Measurements from ENCODE around the gene RGS3.

Gene RGS3

DNA sequence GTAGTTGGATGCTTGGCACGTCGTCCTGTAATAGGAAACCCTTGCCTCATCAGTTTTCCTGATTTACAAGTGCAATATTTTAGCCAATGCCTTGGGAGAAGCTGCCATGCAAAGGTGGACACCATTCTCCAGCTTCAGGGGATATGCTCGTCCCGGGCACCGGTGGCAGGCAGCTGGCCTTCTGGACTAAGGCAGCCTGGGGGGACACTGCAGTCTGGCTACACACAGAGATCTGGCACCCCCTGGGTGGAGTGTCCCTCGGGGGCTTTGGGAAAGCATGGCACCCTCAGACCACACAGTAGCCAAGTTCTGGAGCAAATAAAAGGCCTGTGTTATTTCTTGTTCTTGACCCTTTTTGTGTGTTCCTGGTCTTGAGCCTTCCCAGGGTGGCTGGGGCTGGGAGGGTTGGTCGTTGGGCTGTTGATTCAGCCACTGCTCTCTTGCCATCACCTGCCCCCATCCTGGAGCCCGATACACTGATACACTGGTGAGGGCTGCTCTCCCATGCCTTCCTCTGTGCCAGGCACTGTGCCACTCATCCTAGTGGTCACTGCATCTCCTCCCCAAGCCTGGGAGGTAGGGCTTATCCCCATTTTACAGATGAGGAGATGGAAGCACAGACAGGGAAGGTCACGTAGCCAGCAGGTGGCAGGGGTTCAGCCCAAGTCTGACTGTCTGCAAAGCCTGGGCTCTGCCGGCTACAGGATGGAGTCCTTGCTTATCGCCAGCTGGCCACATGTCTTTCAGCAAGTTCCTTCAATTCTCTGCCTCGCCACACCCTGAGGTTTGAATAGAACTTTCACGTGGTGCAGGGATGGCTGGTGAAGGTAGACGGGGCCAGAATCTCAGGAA lies 134.1 kb downstream of the RGS3 start:
- Mint-ChIP-seq H3K27ac (peak overlapping the region in 1 of 3 experiments; percentile 83), H3K4me1 (peaks cover 80% of the 10 kb centered on the region), H3K36me3 (ENCODE audit: low read depth) (peaks cover 17% of the 10 kb centered on the region)

DNA sequence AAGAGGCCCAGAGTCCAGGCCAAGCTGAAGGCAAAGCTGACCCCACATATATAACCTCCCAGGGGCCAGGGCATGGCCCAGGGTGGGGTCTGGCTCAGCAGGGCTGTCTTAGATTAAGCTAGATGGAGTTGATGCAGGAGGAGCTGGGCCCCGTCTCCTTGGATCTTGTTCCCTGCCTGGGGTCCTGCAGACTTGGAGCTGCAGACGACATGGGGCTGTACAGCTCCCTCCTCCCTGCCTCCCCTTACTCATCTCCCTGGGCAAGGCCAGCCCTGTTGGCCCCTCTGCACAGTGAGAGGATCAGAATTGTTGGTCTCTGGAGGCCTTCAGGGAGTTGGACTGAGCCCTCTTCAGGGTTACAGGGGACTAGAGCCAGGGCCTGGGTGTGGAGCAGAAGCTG lies 134.9 kb downstream of the RGS3 start:
- H3K36me3 Mint-ChIP-seq (ENCODE audit: low read depth): peaks cover 17% of the 10 kb centered on the region
- H3K27me3 Mint-ChIP-seq (ENCODE audit: low read depth): peaks cover 5% of the 10 kb centered on the region
- peak overlapping the region in 2 of 3 experiments; percentile 17 to 41 for H3K4me3 Mint-ChIP-seq
- no peaks in the 10 kb centered on the region for H3K9me3 Mint-ChIP-seq
- peaks cover 83% of the 10 kb centered on the region for H3K4me1 Mint-ChIP-seq
- peak overlapping the region in 2 of 3 experiments; percentile 66 to 83 for H3K27ac Mint-ChIP-seq
- TF ChIP-seq, protein P1, sequence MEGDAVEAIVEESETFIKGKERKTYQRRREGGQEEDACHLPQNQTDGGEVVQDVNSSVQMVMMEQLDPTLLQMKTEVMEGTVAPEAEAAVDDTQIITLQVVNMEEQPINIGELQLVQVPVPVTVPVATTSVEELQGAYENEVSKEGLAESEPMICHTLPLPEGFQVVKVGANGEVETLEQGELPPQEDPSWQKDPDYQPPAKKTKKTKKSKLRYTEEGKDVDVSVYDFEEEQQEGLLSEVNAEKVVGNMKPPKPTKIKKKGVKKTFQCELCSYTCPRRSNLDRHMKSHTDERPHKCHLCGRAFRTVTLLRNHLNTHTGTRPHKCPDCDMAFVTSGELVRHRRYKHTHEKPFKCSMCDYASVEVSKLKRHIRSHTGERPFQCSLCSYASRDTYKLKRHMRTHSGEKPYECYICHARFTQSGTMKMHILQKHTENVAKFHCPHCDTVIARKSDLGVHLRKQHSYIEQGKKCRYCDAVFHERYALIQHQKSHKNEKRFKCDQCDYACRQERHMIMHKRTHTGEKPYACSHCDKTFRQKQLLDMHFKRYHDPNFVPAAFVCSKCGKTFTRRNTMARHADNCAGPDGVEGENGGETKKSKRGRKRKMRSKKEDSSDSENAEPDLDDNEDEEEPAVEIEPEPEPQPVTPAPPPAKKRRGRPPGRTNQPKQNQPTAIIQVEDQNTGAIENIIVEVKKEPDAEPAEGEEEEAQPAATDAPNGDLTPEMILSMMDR (IDR thresholded peaks at IDR 0.05; ENCODE audit: unreplicated experiment in 3 of 3): no peak

More for the DNA sequence above, 134.1 kb downstream of the RGS3 start:
- Mint-ChIP-seq H3K9me3 (no peaks in the 10 kb centered on the region), H3K27me3 (ENCODE audit: low read depth) (peaks cover 5% of the 10 kb centered on the region), H3K4me3 (peak overlapping the region in 1 of 3 experiments; percentile 17)
- TF ChIP-seq, protein P1 (IDR thresholded peaks at IDR 0.05; ENCODE audit: unreplicated experiment in 3 of 3): no peak

DNA sequence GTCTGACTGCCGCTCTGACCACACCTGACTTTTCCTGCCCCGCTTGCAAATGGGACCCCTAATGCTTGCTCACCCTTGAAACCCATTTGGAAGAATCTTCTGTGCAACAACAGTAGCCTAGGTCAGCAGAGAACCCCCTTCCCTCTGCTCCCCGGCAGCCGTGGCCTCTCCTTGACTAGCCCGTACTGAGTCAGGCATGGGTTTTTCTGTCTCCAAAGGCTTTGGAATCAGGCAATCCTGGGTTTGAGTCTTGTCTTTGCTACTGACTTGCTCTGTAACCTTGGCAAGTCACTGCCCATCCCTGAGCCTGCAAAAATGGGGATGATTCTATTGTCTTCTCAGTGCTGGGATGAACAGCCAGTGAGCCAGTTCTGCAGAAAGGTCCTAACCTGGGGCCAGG lies 135.4 kb downstream of the RGS3 start:
- peak overlapping the region; percentile 2 to 41 (median 28) for H3K4me3 Mint-ChIP-seq
- H3K4me1 Mint-ChIP-seq: peaks cover 83% of the 10 kb centered on the region

DNA sequence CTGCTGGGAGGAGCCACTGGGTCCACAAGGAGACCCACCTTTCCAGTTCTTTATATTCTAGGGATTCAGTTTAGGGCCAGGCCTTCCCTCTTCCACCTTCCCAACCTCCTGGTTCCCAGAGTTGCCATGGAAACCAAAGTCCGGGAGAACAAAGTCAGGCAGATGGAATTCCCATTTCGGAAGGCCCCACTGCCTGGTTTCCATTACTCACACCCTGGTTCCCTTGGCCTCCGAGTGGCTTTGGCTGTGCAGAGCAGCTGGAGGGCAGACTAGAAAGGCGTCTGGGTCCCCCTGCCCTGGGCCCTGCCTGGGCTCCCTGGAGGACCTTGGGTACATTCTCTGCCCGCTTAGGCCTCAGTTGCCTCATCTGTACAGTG lies 136.1 kb downstream of the RGS3 start:
- TF ChIP-seq, protein P1 (IDR thresholded peaks at IDR 0.05; ENCODE audit: unreplicated experiment in 3 of 3): no peak
- Mint-ChIP-seq H3K4me3 (peak overlapping the region in 1 of 3 experiments; percentile 50), H3K9me3 (no peaks in the 10 kb centered on the region), H3K27me3 (ENCODE audit: low read depth) (peaks cover 7% of the 10 kb centered on the region), H3K36me3 (ENCODE audit: low read depth) (peaks cover 17% of the 10 kb centered on the region), H3K27ac (peak overlapping the region; percentile 70 to 96 (median 83)), H3K4me1 (peaks cover 82% of the 10 kb centered on the region)

More for the DNA sequence above, 135.4 kb downstream of the RGS3 start:
- H3K9me3 Mint-ChIP-seq: no peaks in the 10 kb centered on the region
- peaks cover 5% of the 10 kb centered on the region for H3K27me3 Mint-ChIP-seq (ENCODE audit: low read depth)
- H3K36me3 Mint-ChIP-seq (ENCODE audit: low read depth): peaks cover 17% of the 10 kb centered on the region
- TF ChIP-seq, protein P1 (IDR thresholded peaks at IDR 0.05; ENCODE audit: unreplicated experiment in 3 of 3): no peak
- H3K27ac Mint-ChIP-seq: peak overlapping the region; percentile 66 to 83 (median 76)

DNA sequence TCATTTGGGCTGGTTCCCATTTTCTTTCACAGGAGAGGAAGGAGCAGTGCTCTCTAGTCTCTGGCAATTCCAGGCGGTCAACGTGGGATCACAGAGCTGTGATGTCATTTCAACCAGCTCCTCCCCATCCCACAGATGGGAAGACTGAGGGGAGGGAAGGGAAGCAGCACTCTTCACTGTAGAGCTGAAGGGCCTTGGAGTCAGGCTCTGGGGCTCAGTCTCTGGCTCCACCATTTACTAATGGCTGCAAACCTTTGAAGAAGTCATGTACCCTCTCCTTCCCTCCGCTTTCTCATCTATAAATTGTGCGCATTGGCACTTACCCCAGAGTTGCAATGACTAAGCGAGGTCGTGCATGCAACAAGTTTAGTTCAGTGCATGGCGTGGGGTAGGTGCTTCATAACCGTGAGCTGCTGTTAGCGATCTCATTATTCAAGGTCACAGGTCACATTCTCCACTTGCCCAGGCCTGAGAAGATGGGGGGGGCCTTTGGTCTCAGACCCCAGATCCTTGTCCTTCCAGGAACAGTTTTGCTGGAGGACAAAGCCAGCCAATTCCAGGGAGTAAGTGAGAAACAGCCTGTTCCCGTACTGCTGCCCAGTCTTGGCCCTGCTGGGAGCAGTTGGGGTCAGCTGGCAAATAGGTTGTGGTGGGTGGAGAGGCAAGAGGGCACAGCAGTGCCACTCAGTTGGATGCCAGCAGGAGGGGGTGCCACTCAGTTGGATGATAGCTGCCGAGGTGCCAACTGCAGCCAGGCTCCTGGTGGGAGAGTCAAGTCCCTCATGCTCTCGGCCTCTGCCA lies 136.7 kb downstream of the RGS3 start:
- Mint-ChIP-seq H3K27me3 (ENCODE audit: low read depth) (peaks cover 11% of the 10 kb centered on the region), H3K9me3 (no peaks in the 10 kb centered on the region), H3K27ac (peak overlapping the region; percentile 70 to 96 (median 83)), H3K4me3 (peak overlapping the region in 1 of 3 experiments; percentile 50), H3K4me1 (peaks cover 79% of the 10 kb centered on the region), H3K36me3 (ENCODE audit: low read depth) (peaks cover 17% of the 10 kb centered on the region)
- TF ChIP-seq, protein P1 (IDR thresholded peaks at IDR 0.05; ENCODE audit: unreplicated experiment in 3 of 3): no peak
